Measurements from ENCODE around the gene PITRM1.

The PITRM1 gene

GRCh38 chr10:3137958-3138726 lies 34.4 kb downstream of the PITRM1 start:
- DNase-seq, result no peak

- DNase-seq, result no peak
Observed at GRCh38 chr10:3136763-3137611, 35.6 kb downstream of the PITRM1 start.

GRCh38 chr10:3136336-3136735 lies 36.2 kb downstream of the PITRM1 start:
- DNase-seq, result no peak

GRCh38 chr10:3135006-3135405 lies 37.6 kb downstream of the PITRM1 start:
- DNase-seq, result no peak

GRCh38 chr10:3133948-3134347 lies 38.6 kb downstream of the PITRM1 start:
- DNase-seq, result no peak

- no peak for DNase-seq
Observed at GRCh38 chr10:3132036-3133025, 40.3 kb downstream of the PITRM1 start.

- DNase-seq, result no peak
Observed at GRCh38 chr10:3131098-3131497, 41.5 kb downstream of the PITRM1 start.

GRCh38 chr10:3129581-3130340 lies 42.8 kb downstream of the PITRM1 start:
- DNase-seq, result no peak

GRCh38 chr10:3128379-3129130 lies 44.0 kb downstream of the PITRM1 start:
- no peak for DNase-seq

GRCh38 chr10:3127921-3128320 lies 44.7 kb downstream of the PITRM1 start:
- DNase-seq, result no peak

GRCh38 chr10:3126741-3127346 lies 45.7 kb downstream of the PITRM1 start:
- DNase-seq, result no peak

- no peak for DNase-seq
Observed at GRCh38 chr10:3126249-3126648, 46.3 kb downstream of the PITRM1 start.

GRCh38 chr10:3125527-3126170 lies 46.9 kb downstream of the PITRM1 start:
- DNase-seq, result no peak

GRCh38 chr10:3124412-3125175 lies 48.0 kb downstream of the PITRM1 start:
- no peak for DNase-seq

- no peak for DNase-seq
Observed at GRCh38 chr10:3123571-3124411, 48.8 kb downstream of the PITRM1 start.

- DNase-seq, result no peak
Observed at GRCh38 chr10:3122486-3123205, 49.9 kb downstream of the PITRM1 start.

GRCh38 chr10:3122034-3122433 lies 50.5 kb downstream of the PITRM1 start:
- DNase-seq, result no peak

Data from suppressor macrophage treated with lipopolysaccharide for 4 hours (primary cell).